Astrocyte of the cerebellum (primary cell): ENCODE data around the gene MYMX.

Experiments used
- DNase-seq: peaks from one replicate; pipeline ENCODE4 v3.0.0-alpha.2; 2011; ENCODE audit warnings: low read depth
- H3K4me3 ChIP-seq: 2 replicates; pipeline ENCODE4 v1.5.1; 2011; ENCODE audit warnings: mild to moderate bottlenecking, low read depth, low read length, moderate library complexity
- in situ Hi-C: cut with HindIII; loops from 2 replicates; pipeline ENCODE4 v1.10.0; 2017; ENCODE audit warnings: low sequenced_read_pairs
- TF ChIP-seq, protein P1 (sequence below): IDR thresholded peaks from 2 replicates; pipeline ENCODE4 v1.5.1; 2012; ENCODE audit warnings: low read length, low read depth, moderate library complexity, mild to moderate bottlenecking; ENCODE audit errors: missing control alignments

Gene MYMX

DNA sequence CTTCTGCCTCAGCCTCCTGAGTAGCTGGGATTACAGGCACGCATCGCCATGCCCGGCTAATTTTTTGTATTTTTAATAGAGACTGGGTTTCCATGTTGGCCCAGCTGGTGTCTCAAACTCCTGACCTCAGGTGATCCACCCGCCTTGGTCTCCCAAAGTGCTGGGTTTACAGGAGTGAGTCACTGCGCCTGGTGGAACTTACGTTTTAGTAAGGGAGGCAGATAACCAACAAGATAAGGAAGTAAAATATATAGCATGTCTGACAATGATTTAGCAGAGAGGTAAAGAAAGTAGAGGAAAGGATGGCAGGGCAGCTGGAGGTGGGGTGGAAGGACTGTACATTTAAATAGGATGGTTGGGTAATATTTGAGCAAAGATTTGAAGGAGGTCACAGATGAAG, 12.8 kb upstream of the MYMX start:
- DNase-seq = no peak
- in situ Hi-C loops = no loop called here
- TF ChIP-seq, protein P1, sequence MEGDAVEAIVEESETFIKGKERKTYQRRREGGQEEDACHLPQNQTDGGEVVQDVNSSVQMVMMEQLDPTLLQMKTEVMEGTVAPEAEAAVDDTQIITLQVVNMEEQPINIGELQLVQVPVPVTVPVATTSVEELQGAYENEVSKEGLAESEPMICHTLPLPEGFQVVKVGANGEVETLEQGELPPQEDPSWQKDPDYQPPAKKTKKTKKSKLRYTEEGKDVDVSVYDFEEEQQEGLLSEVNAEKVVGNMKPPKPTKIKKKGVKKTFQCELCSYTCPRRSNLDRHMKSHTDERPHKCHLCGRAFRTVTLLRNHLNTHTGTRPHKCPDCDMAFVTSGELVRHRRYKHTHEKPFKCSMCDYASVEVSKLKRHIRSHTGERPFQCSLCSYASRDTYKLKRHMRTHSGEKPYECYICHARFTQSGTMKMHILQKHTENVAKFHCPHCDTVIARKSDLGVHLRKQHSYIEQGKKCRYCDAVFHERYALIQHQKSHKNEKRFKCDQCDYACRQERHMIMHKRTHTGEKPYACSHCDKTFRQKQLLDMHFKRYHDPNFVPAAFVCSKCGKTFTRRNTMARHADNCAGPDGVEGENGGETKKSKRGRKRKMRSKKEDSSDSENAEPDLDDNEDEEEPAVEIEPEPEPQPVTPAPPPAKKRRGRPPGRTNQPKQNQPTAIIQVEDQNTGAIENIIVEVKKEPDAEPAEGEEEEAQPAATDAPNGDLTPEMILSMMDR = no peak
- H3K4me3 ChIP-seq = no peak overlapping the region

DNA sequence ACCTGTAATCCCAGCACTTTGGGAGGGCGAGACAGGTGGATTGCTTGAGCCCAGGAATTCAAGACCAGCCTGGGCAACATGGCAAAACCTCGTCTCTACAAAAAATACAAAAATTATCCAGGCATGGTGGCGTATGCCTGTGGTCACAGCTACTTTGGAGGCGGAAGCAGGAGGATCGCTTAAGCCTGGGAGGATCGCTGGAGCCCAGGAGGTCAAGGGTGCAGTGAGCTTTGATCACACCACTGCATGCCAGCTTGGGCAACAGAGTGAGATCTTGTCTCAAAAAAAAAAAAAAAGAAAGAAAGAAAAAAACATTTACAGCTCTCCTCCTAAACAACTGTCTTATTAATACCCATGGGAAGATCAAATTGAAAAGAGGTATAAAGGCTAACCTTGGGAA, 8.8 kb upstream of the MYMX start:
- no peak overlapping the region for H3K4me3 ChIP-seq
- TF ChIP-seq, protein P1 = no peak
- DNase-seq = no peak
- in situ Hi-C loops = no loop called here

DNA sequence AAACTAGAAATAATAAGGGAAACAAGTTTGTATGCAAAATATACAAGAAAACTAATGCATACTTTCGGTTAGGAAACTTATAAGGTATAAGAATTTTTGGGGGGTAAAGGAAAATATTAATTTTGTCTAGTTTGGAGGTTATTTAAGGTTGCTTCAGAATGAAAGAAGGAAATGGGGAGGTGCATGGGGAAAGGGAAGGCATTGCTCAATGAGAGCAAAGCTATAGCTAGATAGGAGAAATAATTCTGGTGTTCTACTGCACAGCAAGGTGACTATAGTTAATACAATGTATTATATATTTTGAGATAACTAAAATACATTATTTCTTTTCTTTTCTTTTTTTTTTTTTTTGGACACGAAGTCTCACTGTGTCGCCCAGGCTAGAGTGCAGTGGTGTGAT, 5.4 kb upstream of the MYMX start:
- H3K4me3 ChIP-seq = no peak overlapping the region
- DNase-seq = no peak
- in situ Hi-C loops = no loop called here
- TF ChIP-seq, protein P1 = no peak

DNA sequence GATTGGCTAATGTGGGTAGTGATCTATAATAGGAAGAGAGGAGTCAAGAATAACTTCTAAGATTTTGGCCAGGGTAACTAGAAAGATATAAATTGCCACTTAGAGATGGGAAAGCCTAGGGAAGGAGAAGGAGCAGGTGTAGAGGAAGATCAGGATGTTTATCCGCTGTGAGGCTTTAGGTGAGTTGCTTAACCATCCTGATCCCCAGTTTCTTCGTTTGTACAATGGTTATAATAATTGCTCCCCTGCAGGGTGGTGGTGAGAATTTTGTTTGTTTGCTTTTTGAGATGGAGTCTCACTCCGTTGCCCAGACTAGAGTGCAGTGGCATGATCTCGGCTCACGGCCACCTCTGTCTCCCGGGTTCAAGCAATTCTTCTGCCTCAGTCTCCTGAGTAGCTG, 2.4 kb upstream of the MYMX start:
- no peak for DNase-seq
- in situ Hi-C loops = no loop called here
- TF ChIP-seq, protein P1 = no peak

GRCh38 chr6:44217332-44218143, 812 bp downstream of the MYMX start:
- in situ Hi-C loops = no loop called here
- TF ChIP-seq, protein P1 = no peak
- H3K4me3 ChIP-seq = no peak overlapping the region
- DNase-seq = no peak

More for the DNA sequence above, 2.4 kb upstream of the MYMX start:
- H3K4me3 ChIP-seq = no peak overlapping the region

DNA sequence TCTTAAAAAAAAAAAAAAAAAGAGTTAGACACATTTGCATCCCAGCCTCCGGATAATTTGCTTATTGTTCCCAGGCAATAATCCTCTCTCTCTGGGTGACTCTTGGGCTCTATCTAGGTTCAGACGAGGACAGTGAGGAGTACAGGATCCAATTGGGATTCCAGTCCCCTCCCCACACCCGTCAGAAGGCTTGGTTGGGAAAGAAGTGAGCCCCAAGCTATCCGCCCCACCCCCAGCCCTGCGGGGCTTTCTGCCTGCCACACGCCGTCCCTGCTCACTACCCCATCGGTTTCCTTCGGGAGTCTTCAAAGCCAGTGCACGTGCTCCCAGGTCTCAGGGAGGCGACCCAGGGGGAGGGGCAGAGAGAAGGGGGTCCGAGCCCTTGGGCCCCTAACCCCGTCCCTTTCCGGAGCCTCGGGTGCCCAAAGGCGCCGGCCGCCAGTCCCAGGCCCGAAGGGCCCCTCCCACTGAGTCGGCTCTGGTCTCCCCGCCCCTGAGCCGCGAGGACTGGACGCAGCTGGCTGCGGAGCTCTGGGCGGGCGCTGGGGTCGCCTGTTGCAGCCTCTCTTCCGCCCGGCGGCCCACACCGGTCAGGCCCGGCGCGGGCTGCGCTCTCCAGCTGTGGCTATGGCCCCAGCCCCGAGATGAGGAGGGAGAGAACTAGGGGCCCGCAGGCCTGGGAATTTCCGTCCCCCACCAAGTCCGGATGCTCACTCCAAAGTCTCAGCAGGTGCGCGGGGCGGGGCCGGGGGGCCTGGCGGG, 2.5 kb downstream of the MYMX start:
- DNase-seq = no peak
- TF ChIP-seq, protein P1 = no peak
- in situ Hi-C loops = no loop called here
- H3K4me3 ChIP-seq = peak overlapping the region; percentile 20
